ENCODE results near the gene EFEMP2.

DNA sequence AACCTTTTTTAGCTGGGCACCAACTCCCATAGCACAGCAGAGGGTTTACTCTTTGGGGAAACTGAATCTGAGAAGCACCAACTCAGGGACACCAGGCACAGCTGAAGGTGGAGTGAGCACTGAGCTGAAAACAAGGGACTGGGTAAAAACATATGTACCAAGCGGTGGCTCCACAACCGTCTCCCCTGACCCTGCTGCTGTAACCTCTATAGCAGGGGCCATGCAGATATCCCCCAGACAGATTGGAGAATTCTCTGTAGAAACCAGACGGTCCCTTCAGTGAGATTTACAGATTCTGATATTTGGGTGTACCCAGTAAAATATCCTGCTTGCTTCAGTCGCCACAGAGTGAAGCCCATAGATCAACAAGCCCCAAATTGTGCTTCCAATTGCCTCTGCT is 43.1 kb downstream of the EFEMP2 start:
- TF ChIP-seq, protein P1, sequence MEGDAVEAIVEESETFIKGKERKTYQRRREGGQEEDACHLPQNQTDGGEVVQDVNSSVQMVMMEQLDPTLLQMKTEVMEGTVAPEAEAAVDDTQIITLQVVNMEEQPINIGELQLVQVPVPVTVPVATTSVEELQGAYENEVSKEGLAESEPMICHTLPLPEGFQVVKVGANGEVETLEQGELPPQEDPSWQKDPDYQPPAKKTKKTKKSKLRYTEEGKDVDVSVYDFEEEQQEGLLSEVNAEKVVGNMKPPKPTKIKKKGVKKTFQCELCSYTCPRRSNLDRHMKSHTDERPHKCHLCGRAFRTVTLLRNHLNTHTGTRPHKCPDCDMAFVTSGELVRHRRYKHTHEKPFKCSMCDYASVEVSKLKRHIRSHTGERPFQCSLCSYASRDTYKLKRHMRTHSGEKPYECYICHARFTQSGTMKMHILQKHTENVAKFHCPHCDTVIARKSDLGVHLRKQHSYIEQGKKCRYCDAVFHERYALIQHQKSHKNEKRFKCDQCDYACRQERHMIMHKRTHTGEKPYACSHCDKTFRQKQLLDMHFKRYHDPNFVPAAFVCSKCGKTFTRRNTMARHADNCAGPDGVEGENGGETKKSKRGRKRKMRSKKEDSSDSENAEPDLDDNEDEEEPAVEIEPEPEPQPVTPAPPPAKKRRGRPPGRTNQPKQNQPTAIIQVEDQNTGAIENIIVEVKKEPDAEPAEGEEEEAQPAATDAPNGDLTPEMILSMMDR (IDR thresholded peaks at IDR 0.05; ENCODE audit: low read depth, low read length, poor library complexity, severe bottlenecking) = no peak
- no peak for TF ChIP-seq EZH2phosphoT487 (IDR thresholded peaks at IDR 0.05; ENCODE audit: borderline replicate concordance, low read length)

Data from DOHH2 (cell line).